Measurements from ENCODE around the gene SELENOK. TPM values are rescaled to one million over a fixed set of nuclear protein-coding genes. Genes with fewer than 3 reads are reported as not detected.

The SELENOK gene
- total and polyA plus RNA-seq, 2 donors (not counting 3 experiments of a cell fraction or from before 2014, with no cell fraction given), result 26.1 to 35.2 TPM

DNA sequence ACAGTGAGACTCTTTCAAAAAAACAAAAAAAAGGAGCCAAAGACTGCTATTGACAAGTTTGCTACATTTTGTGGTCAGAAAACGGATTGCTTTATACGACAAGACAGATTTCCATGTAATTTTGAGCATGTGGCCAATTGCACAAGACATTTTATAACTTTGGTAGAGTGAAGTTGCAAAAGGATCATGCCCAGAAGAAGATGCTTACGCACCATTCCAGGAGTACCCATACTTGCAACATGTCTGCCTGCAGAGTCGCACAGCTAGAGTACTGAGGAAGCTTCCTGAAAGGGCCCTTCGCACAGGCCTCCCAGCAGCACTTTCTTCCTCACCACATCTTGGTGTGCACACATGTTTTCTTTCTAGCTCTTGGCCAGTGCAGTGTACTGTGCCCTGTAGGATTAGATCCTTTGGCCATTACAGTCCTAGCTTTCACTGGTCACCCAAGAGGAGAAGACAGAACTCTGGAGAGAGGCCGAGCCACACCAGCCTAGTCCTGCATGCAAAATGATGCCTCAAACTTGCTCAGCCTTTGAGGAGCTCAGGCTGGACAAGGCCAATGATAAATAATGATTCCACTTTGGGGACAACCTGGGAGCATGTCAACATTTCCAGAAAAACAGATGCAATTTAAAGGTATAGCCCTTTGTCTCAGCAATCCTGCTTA is 57.1 kb downstream of the SELENOK start:
- no TSS peak for BruUV-seq (replicated peaks)
- intact Hi-C loops (cut with micrococcal nuclease) (no loop called here), dilution Hi-C loops (cut with MboI; ENCODE audit: extremely low pct_ligation_motif_present, low sequenced_read_pairs) (no loop called here)
- no peak for DNase-seq (ENCODE audit: low read depth, low spot score)
- Histone ChIP-seq H3K36me3 (ENCODE audit: control insufficient read depth in 2 of 2, extremely low read depth in 1 of 2, insufficient read depth in 2 of 2, low read length in 2 of 2) (no peaks in the 10 kb centered on the region), H3K4me1 (ENCODE audit: control insufficient read depth, extremely low read depth, insufficient read depth, low read length) (no peaks in the 10 kb centered on the region), H3K27ac (ENCODE audit: insufficient read depth, low read depth, low read length) (no peak overlapping the region), H3K4me3 (replicated peaks in 1 of 3; ENCODE audit: insufficient read depth in 1 of 3, low read depth in 1 of 3, low read length in 3 of 3) (no peak overlapping the region), H3K9me1 (replicated peaks; ENCODE audit: control insufficient read depth, extremely low read depth, insufficient read depth, low read length) (no peaks in the 10 kb centered on the region), H3K4me2 (ENCODE audit: insufficient read depth, low read length) (no peak overlapping the region), H3K79me2 (ENCODE audit: control insufficient read depth, insufficient read depth, low read length) (no peaks in the 10 kb centered on the region), H4K20me1 (replicated peaks; ENCODE audit: control insufficient read depth, extremely low read depth, insufficient read depth, low read length) (no peaks in the 10 kb centered on the region), H3K27me3 (ENCODE audit: control insufficient read depth in 2 of 2, insufficient read depth in 2 of 2, low read length in 2 of 2) (no peaks in the 10 kb centered on the region), H3K9me3 (replicated peaks; ENCODE audit: control insufficient read depth, insufficient read depth, low read length) (no peaks in the 10 kb centered on the region), H3K9ac (replicated peaks; ENCODE audit: extremely low read depth, insufficient read depth, low read length) (no peak overlapping the region), H2AFZ (ENCODE audit: low read depth, low read length) (no peak overlapping the region)
- no peak for FAIRE-seq
- ChIA-PET CTCF (no interaction called here), POLR2A (no interaction called here)
- TF ChIP-seq JUN (IDR thresholded peaks at IDR 0.05; ENCODE audit: borderline replicate concordance, insufficient read depth, insufficient read length, low read depth) (no peak), POLR2AphosphoS5 (IDR thresholded peaks at IDR 0.05; ENCODE audit: insufficient read depth, low read depth, low read length) (no peak), FOS (IDR thresholded peaks at IDR 0.05; ENCODE audit: borderline replicate concordance, insufficient read depth, low read length) (no peak), MYC (IDR thresholded peaks at IDR 0.05; ENCODE audit: low read depth, low read length) (no peak), POLR2A (IDR thresholded peaks at IDR 0.05; ENCODE audit: low read depth, low read length) (no peak)

Other genes with a start within 250 kb of the SELENOK start
- 0.04 and 0.46 TPM in 2 replicates for gene CHDH, start 45.4 kb downstream of the SELENOK start, total RNA-seq
- 0.02 and 0.06 TPM in 2 replicates for gene CHDH, start 45.4 kb downstream of the SELENOK start, polyA plus RNA-seq
- not detected in 2 replicates for gene IL17RB, start 45.3 kb downstream of the SELENOK start, total RNA-seq
- gene IL17RB, start 45.3 kb downstream of the SELENOK start, polyA plus RNA-seq, result 0.04 TPM in 1 of 2 replicates, not detected in the other
- 42.0 and 43.1 TPM in 2 replicates for gene ACTR8, start 9.7 kb downstream of the SELENOK start, total RNA-seq
- gene ACTR8, start 9.7 kb downstream of the SELENOK start, polyA plus RNA-seq, result 12.1 and 14.4 TPM in 2 replicates
- gene CACNA2D3, start 230.7 kb upstream of the SELENOK start, total RNA-seq, result not detected in 2 replicates
- gene CACNA2D3, start 230.7 kb upstream of the SELENOK start, polyA plus RNA-seq, result not detected in 2 replicates

Measured in endothelial cell of umbilical vein (primary cell).